Neural cell (in vitro differentiated cells): ENCODE data around the gene PGAP1.

Source experiments
- CTCF ChIP-seq: fragments of 450-650 bp; IDR thresholded peaks from 2 replicates; pipeline ENCODE4 v1.5.1; 2014; ENCODE audit warnings: antibody characterized with exemption, mild to moderate bottlenecking, moderate library complexity; ENCODE audit not compliant: poor library complexity, severe bottlenecking
- EP300 ChIP-seq: fragments of 450-650 bp; conservative IDR thresholded peaks from 2 replicates; pipeline ENCODE4 v1.6.1; 2014; ENCODE audit warnings: antibody characterized with exemption, mild to moderate bottlenecking, moderate library complexity; ENCODE audit not compliant: poor library complexity, severe bottlenecking
- EZH2 ChIP-seq: fragments of 200-600, 300-800 bp; shearing (Covaris generic), sonication (generic); IDR thresholded peaks from 2 replicates; pipeline ENCODE4 v1.6.1; 2014; ENCODE audit warnings: antibody characterized with exemption, low read length, borderline replicate concordance, mild to moderate bottlenecking; ENCODE audit not compliant: insufficient read depth, poor library complexity, severe bottlenecking
- MXI1 ChIP-seq: fragments of 450-650 bp; conservative IDR thresholded peaks from 2 replicates; pipeline ENCODE4 v1.6.1; 2014; ENCODE audit warnings: antibody characterized with exemption, mild to moderate bottlenecking; ENCODE audit not compliant: poor library complexity, severe bottlenecking
- POLR2AphosphoS5 ChIP-seq: IDR thresholded peaks from 2 replicates; pipeline ENCODE4 v1.6.1; 2012
- RAD21 ChIP-seq: fragments of 450-650 bp; conservative IDR thresholded peaks from 2 replicates; pipeline ENCODE4 v1.6.1; 2014; ENCODE audit warnings: antibody characterized with exemption, mild to moderate bottlenecking, moderate library complexity
- REST ChIP-seq: IDR thresholded peaks from 2 replicates; pipeline ENCODE4 v1.6.1; 2012; ENCODE audit warnings: borderline replicate concordance
- SMC3 ChIP-seq: fragments of 450-650 bp; conservative IDR thresholded peaks from 2 replicates; pipeline ENCODE4 v1.6.1; 2014; ENCODE audit warnings: antibody characterized with exemption, mild to moderate bottlenecking, moderate library complexity; ENCODE audit not compliant: poor library complexity
- TAF1 ChIP-seq: IDR thresholded peaks from 2 replicates; pipeline ENCODE4 v1.6.1; 2012; ENCODE audit warnings: low read depth

DNA sequence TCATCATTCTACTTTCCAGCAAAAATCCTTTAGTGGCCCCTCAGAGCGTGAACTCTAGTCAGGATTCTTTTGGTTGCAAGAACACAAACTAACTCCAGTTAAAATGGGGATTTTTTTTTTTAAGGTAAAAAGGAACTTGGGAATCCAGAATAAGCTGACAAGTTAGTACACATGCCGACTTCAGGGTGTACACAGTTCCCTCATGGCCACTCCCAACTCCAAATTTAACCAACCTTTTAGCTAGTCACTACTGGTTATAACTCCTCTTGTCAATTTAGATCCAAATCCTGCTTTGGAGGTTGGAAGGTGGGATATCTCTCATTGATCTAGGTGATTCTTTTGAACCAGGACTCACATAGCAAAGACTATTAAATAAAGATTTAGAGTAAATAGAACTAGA, 5.0 kb upstream of the PGAP1 start:
- TF ChIP-seq CTCF (no peak), RAD21 (no peak), POLR2AphosphoS5 (no peak), EZH2 (no peak), REST (no peak), MXI1 (no peak), EP300 (no peak), SMC3 (no peak), TAF1 (no peak)
